Measurements from ENCODE around the gene GSTP1. TPM values are rescaled to one million over a fixed set of nuclear protein-coding genes. Genes with fewer than 3 reads are reported as not detected.
"Not testable (repeated sequence)": the region's sequence is repeated elsewhere in the genome, so short reads cannot be mapped to it uniquely, and the experiment has no call there.

GSTP1 gene
- total RNA-seq, 1 donor from 2014 or later = 436 TPM

DNA sequence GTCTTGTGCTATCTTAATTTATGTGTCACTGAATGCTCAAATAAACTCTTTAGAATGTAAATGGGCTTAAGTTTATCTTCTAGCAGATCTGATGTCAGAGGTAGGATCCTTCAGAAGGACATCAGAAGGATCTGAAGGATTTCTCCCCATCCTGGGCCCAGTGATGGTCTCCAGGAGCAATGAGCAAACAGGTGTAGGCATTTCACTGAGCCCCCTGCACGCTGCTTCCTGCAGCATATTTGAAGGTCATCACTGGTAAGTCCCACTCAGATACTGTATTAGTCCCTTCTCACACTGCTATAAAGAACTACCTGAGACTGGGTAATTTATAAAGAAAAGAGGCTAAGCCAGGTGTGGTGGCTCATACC, 4.5 kb downstream of the GSTP1 start:
- no peak overlapping the region for H3K27ac ChIP-seq
- H3K4me3 Mint-ChIP-seq = no peak overlapping the region

DNA sequence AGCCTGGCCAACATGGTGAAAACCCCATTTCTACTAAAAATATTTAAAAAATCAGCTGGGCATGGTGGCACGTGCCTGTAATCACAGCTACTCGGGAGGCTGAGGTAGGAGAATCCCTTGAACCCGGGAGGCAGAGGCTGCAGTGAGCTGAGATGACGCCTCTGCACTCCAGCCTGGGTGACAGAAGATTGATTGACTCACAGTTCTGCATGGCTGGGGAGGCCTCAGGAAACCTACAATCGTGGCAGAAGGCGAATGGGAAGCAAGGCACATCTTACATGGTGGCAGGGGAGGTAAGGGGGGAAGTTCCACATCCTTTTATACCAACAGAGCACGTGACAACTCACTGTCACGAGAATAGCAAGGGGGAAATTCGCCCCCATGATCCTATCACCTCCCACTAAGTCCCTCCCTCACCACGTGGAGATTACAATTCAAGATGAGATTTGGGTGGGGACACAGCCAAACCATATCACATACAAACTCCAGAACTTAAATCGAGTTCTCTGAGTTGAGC, 5.3 kb downstream of the GSTP1 start:
- not testable (repeated sequence) for H3K36me3 ChIP-seq; H3K9me3 Mint-ChIP-seq; H3K4me3 Mint-ChIP-seq; H3K9ac ChIP-seq; H3K4me2 ChIP-seq; DNase-seq (ENCODE audit: low spot score); H2AFZ ChIP-seq (replicated peaks); H3K27me3 Mint-ChIP-seq (ENCODE audit: insufficient read depth, low read depth); H3K4me3 ChIP-seq; H3K27me3 ChIP-seq; H3K9me3 ChIP-seq (ENCODE audit: low read depth); H3K27ac Mint-ChIP-seq; H3K27ac ChIP-seq
- H3K4me1 ChIP-seq = peaks cover 10% of the 10 kb centered on the region
- Mint-ChIP-seq H3K36me3 (peaks cover 35% of the 10 kb centered on the region), H3K4me1 (peaks cover 21% of the 10 kb centered on the region)
- peaks cover 28% of the 10 kb centered on the region for H4K20me1 ChIP-seq (ENCODE audit: low read depth)
- peaks cover 18% of the 10 kb centered on the region for H3K79me2 ChIP-seq (ENCODE audit: low read depth)
- peaks cover 21% of the 10 kb centered on the region for H3F3A ChIP-seq (ENCODE audit: low read depth)

More for the DNA sequence above, 4.5 kb downstream of the GSTP1 start:
- Mint-ChIP-seq H3K36me3 (peaks cover 35% of the 10 kb centered on the region), H3K4me1 (peaks cover 21% of the 10 kb centered on the region), H3K27ac (no peak overlapping the region), H3K9me3 (peaks cover 2% of the 10 kb centered on the region), H3K27me3 (ENCODE audit: insufficient read depth, low read depth) (peaks cover 4% of the 10 kb centered on the region)
- Histone ChIP-seq H3K4me3 (no peak overlapping the region), H4K20me1 (ENCODE audit: low read depth) (peaks cover 28% of the 10 kb centered on the region), H2AFZ (replicated peaks) (no peak overlapping the region), H3F3A (ENCODE audit: low read depth) (peaks cover 21% of the 10 kb centered on the region), H3K4me1 (peaks cover 11% of the 10 kb centered on the region), H3K36me3 (no peaks in the 10 kb centered on the region), H3K79me2 (ENCODE audit: low read depth) (peaks cover 25% of the 10 kb centered on the region), H3K9ac (no peak overlapping the region), H3K4me2 (no peak overlapping the region), H3K9me3 (ENCODE audit: low read depth) (no peaks in the 10 kb centered on the region), H3K27me3 (no peaks in the 10 kb centered on the region)
- TF ChIP-seq EZH2 (IDR thresholded peaks at IDR 0.05) = no peak
- TF ChIP-seq EZH2phosphoT487 (IDR thresholded peaks at IDR 0.05) = no peak
- TF ChIP-seq, protein P1, sequence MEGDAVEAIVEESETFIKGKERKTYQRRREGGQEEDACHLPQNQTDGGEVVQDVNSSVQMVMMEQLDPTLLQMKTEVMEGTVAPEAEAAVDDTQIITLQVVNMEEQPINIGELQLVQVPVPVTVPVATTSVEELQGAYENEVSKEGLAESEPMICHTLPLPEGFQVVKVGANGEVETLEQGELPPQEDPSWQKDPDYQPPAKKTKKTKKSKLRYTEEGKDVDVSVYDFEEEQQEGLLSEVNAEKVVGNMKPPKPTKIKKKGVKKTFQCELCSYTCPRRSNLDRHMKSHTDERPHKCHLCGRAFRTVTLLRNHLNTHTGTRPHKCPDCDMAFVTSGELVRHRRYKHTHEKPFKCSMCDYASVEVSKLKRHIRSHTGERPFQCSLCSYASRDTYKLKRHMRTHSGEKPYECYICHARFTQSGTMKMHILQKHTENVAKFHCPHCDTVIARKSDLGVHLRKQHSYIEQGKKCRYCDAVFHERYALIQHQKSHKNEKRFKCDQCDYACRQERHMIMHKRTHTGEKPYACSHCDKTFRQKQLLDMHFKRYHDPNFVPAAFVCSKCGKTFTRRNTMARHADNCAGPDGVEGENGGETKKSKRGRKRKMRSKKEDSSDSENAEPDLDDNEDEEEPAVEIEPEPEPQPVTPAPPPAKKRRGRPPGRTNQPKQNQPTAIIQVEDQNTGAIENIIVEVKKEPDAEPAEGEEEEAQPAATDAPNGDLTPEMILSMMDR (IDR thresholded peaks at IDR 0.05) = no peak
- no peak for DNase-seq (ENCODE audit: low spot score)

DNA sequence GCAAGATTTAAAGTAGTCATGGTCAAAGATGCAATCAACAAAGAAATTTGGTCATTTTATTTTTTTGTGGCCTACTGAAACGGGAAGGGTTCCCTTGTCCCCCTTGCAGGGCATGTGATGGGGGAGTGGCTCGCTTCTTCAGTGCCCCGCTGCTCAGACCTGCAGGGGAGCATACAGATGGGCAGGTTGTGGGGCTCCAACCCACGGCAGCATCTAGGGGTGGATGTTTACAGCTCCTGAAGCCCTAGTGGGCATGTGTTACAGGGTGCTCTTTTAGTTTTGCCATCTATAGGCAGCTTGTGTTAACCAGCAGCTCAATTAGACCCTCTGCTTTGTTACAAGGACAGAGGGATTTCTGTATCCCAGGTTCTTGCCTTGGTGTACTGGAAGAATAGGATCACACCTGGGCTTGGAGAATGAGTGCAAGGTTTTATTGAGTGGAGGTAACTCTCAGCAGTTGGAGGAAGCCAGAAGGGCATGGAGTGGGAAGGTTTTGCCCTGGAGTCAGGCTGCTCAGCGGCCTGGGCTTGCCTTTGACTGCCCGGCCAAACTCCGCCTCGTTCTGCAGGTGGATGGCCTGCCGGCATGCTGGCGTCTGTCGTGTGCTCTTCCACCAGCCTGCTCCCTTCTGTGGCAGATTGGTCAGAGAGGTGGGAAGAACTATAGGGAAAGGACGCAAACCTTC, 9.4 kb downstream of the GSTP1 start:
- Histone ChIP-seq H3K36me3 (no peaks in the 10 kb centered on the region), H3K79me2 (ENCODE audit: low read depth) (no peaks in the 10 kb centered on the region), H2AFZ (replicated peaks) (no peak overlapping the region), H4K20me1 (ENCODE audit: low read depth) (no peaks in the 10 kb centered on the region), H3K9me3 (ENCODE audit: low read depth) (no peaks in the 10 kb centered on the region), H3K4me1 (no peaks in the 10 kb centered on the region), H3F3A (ENCODE audit: low read depth) (peaks cover 2% of the 10 kb centered on the region), H3K27me3 (no peaks in the 10 kb centered on the region), H3K27ac (no peak overlapping the region), H3K4me3 (no peak overlapping the region), H3K9ac (no peak overlapping the region), H3K4me2 (no peak overlapping the region)
- peak overlapping the region; percentile 71 for H3K27ac Mint-ChIP-seq
- no peak overlapping the region for H3K4me3 Mint-ChIP-seq
- TF ChIP-seq EZH2 (IDR thresholded peaks at IDR 0.05) (no peak), EZH2phosphoT487 (IDR thresholded peaks at IDR 0.05) (no peak)
- TF ChIP-seq, protein P1 (IDR thresholded peaks at IDR 0.05) = no peak
- DNase-seq (ENCODE audit: low spot score) = no peak
- H3K27me3 Mint-ChIP-seq (ENCODE audit: insufficient read depth, low read depth) = no peaks in the 10 kb centered on the region
- H3K9me3 Mint-ChIP-seq = peaks cover 15% of the 10 kb centered on the region
- H3K4me1 Mint-ChIP-seq = peaks cover 4% of the 10 kb centered on the region
- H3K36me3 Mint-ChIP-seq = peaks cover 13% of the 10 kb centered on the region

DNA sequence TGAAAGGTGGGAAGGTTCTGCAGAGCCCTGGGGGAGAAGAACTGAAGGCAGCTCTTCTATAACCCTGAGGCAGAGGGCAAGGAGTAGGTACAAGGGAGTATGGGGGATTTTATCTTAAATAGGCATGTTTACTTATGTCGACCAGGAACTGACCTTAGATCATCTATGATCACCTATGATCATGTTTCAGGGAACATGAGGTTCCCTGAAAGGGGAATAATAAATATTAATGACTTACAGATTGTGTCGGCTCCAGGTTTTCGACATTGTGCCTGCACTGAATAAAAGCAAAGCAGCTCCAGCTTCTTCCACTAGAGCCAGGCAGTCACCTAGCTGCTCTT, 9.9 kb downstream of the GSTP1 start:
- Mint-ChIP-seq H3K27ac (peak overlapping the region; percentile 71), H3K4me1 (peaks cover 4% of the 10 kb centered on the region), H3K36me3 (peaks cover 12% of the 10 kb centered on the region), H3K27me3 (ENCODE audit: insufficient read depth, low read depth) (no peaks in the 10 kb centered on the region), H3K9me3 (peaks cover 15% of the 10 kb centered on the region), H3K4me3 (no peak overlapping the region)
- no peaks in the 10 kb centered on the region for H3K9me3 ChIP-seq (ENCODE audit: low read depth)
- H3K27ac ChIP-seq = no peak overlapping the region
- no peaks in the 10 kb centered on the region for H3K79me2 ChIP-seq (ENCODE audit: low read depth)
- H3K4me2 ChIP-seq = no peak overlapping the region
- no peak for TF ChIP-seq EZH2 (IDR thresholded peaks at IDR 0.05)
- no peak for TF ChIP-seq EZH2phosphoT487 (IDR thresholded peaks at IDR 0.05)
- H2AFZ ChIP-seq (replicated peaks) = no peak overlapping the region
- H4K20me1 ChIP-seq (ENCODE audit: low read depth) = no peaks in the 10 kb centered on the region
- H3K36me3 ChIP-seq = no peaks in the 10 kb centered on the region
- no peak overlapping the region for H3K4me3 ChIP-seq
- H3K4me1 ChIP-seq = no peaks in the 10 kb centered on the region
- H3K27me3 ChIP-seq = no peaks in the 10 kb centered on the region
- no peak for DNase-seq (ENCODE audit: low spot score)
- no peak overlapping the region for H3K9ac ChIP-seq
- no peaks in the 10 kb centered on the region for H3F3A ChIP-seq (ENCODE audit: low read depth)

All from neural progenitor cell (in vitro differentiated cells).